IMR-90 (cell line): Measurements from ENCODE around the gene JPT2. TPM values are rescaled to one million over a fixed set of nuclear protein-coding genes. Genes with fewer than 3 reads are reported as not detected.
"Not testable (repeated sequence)": the region's sequence is repeated elsewhere in the genome, so short reads cannot be mapped to it uniquely, and the experiment has no call there.

Experiments used
- ATAC-seq: fragments of 200-7000 bp; cut with Tn5 transposase; 2 replicates; pipeline ENCODE4 v1.9.1; 2020; ENCODE audit warnings: low read depth, mild to moderate bottlenecking, moderate library complexity
- BruUV-seq: library from RNA; stranded (reverse); fragments of 400-500 nt; replicated peaks from 2 replicates; lab custom pipeline; 2021; lab: Mats Ljungman, UMichigan
- CTCF ChIA-PET: fragments of 300-600 bp; formaldehyde crosslinking; extraction: SDS; loops from one replicate; lab custom pipeline; 2021; ENCODE audit warnings: antibody characterized with exemption; lab: Yijun Ruan, JAX
- POLR2A ChIA-PET: fragments of 300-600 bp; sonication (Branson Sonifier 250); formaldehyde crosslinking; loops from one replicate; lab custom pipeline; 2022; ENCODE audit warnings: antibody characterized with exemption; ENCODE audit not compliant: unreplicated experiment; lab: Charles Lee
- DNase-seq: peaks from one replicate; pipeline ENCODE4 v3.0.0; 2013
- H2AFZ ChIP-seq: replicated peaks from 2 replicates; pipeline ENCODE3; 2013; ENCODE audit warnings: low read length, mild to moderate bottlenecking; ENCODE audit not compliant: poor library complexity
- H2AK5ac ChIP-seq: 2 replicates; pipeline ENCODE4 v1.6.1; 2013; ENCODE audit warnings: low read depth, low read length, inconsistent platforms
- H2AK9ac ChIP-seq: replicated peaks from 2 replicates; pipeline ENCODE3; 2013; ENCODE audit warnings: mild to moderate bottlenecking, low read depth, low read length, moderate library complexity; ENCODE audit not compliant: poor library complexity
- H2BK120ac ChIP-seq: 2 replicates; pipeline ENCODE4 v1.6.1; 2013; ENCODE audit warnings: low read depth, low read length, inconsistent platforms
- H2BK15ac ChIP-seq: 3 replicates; pipeline ENCODE4 v1.6.1; 2013; ENCODE audit warnings: low read depth, low read length, inconsistent platforms
- H2BK20ac ChIP-seq: 2 replicates; pipeline ENCODE4 v1.6.1; 2013; ENCODE audit warnings: low read depth, mild to moderate bottlenecking, inconsistent platforms, low read length, moderate library complexity
- H2BK5ac ChIP-seq: 2 replicates; pipeline ENCODE4 v1.6.1; 2013; ENCODE audit warnings: mild to moderate bottlenecking, low read depth, low read length, inconsistent platforms; ENCODE audit not compliant: poor library complexity, severe bottlenecking
- H3K14ac ChIP-seq: replicated peaks from 2 replicates; pipeline ENCODE4 v1.6.1; 2013; ENCODE audit warnings: low read depth, low read length, inconsistent platforms
- H3K18ac ChIP-seq: 2 replicates; pipeline ENCODE4 v1.6.1; 2013; ENCODE audit warnings: low read depth, low read length, control low read depth
- H3K23ac ChIP-seq: 2 replicates; pipeline ENCODE4 v1.6.1; 2013; ENCODE audit warnings: low read depth, low read length, inconsistent platforms
- H3K27ac ChIP-seq: 2 replicates; pipeline ENCODE4 v1.5.1; 2013; ENCODE audit warnings: mild to moderate bottlenecking, control low read depth, low read length; ENCODE audit not compliant: insufficient read depth
- H3K27me3 ChIP-seq: 2 replicates; pipeline ENCODE4 v1.6.1; 2013; ENCODE audit warnings: low read length; ENCODE audit not compliant: control insufficient read depth, insufficient read depth
- H3K36me3 ChIP-seq: 2 replicates; pipeline ENCODE4 v1.6.1; 2013; ENCODE audit warnings: low read length, mixed read lengths; ENCODE audit not compliant: control insufficient read depth, insufficient read depth
- H3K4ac ChIP-seq: 2 replicates; pipeline ENCODE4 v1.6.1; 2013; ENCODE audit warnings: low read depth, low read length, inconsistent platforms
- H3K4me1 ChIP-seq: 2 replicates; pipeline ENCODE4 v1.6.1; 2013; ENCODE audit warnings: low read length, mixed read lengths; ENCODE audit not compliant: control insufficient read depth, insufficient read depth
- H3K4me2 ChIP-seq: 2 replicates; pipeline ENCODE4 v1.6.1; 2013; ENCODE audit warnings: low read depth, mild to moderate bottlenecking, control low read depth, low read length, moderate library complexity
- H3K4me3 ChIP-seq: 2 replicates; pipeline ENCODE4 v1.5.1; 2013; ENCODE audit warnings: low read depth, mild to moderate bottlenecking, control low read depth, low read length, moderate library complexity; ENCODE audit not compliant: insufficient read depth
- H3K56ac ChIP-seq: 2 replicates; pipeline ENCODE4 v1.6.1; 2013; ENCODE audit warnings: low read length, inconsistent platforms; ENCODE audit not compliant: insufficient read depth; ENCODE audit errors: extremely low read depth
- H3K79me1 ChIP-seq, 2 experiments: 2 replicates each; pipeline ENCODE4 v1.6.1; 2013; ENCODE audit warnings: low read length in 2 of 2, inconsistent platforms in 1 of 2, low read depth in 1 of 2
- H3K9ac ChIP-seq: 2 replicates; pipeline ENCODE4 v1.6.1; 2013; ENCODE audit warnings: low read depth, low read length, control low read depth
- H3K9me1 ChIP-seq: 2 replicates; pipeline ENCODE4 v1.6.1; 2013; ENCODE audit warnings: low read length, inconsistent platforms; ENCODE audit not compliant: insufficient read depth
- H3K9me3 ChIP-seq: 2 replicates; pipeline ENCODE4 v1.6.1; 2013; ENCODE audit warnings: low read length; ENCODE audit not compliant: control insufficient read depth, insufficient read depth
- H4K20me1 ChIP-seq: 2 replicates; pipeline ENCODE4 v1.6.1; 2013; ENCODE audit warnings: low read length, inconsistent platforms; ENCODE audit not compliant: insufficient read depth
- H4K5ac ChIP-seq: 2 replicates; pipeline ENCODE4 v1.6.1; 2013; ENCODE audit warnings: mild to moderate bottlenecking, low read depth, low read length, control low read depth
- H4K8ac ChIP-seq, 2 experiments: 2 replicates each; pipeline ENCODE4 v1.6.1; 2013; ENCODE audit warnings: low read depth in 2 of 2, low read length in 2 of 2, control low read depth in 1 of 2, inconsistent platforms in 1 of 2
- H4K91ac ChIP-seq: 2 replicates; pipeline ENCODE4 v1.6.1; 2013; ENCODE audit warnings: low read depth, low read length, inconsistent platforms; ENCODE audit not compliant: insufficient read depth
- CEBPB ChIP-seq: IDR thresholded peaks from 2 replicates; pipeline ENCODE4 v1.6.1; 2012; ENCODE audit warnings: low read depth, low read length, improper control_type of control experiment
- MAFK ChIP-seq: IDR thresholded peaks from 2 replicates; pipeline ENCODE4 v1.6.1; 2012; ENCODE audit warnings: low read depth, low read length, improper control_type of control experiment
- MAZ ChIP-seq: IDR thresholded peaks from 2 replicates; pipeline ENCODE4 v1.6.1; 2012; ENCODE audit warnings: low read depth, mild to moderate bottlenecking, low read length, improper control_type of control experiment, moderate library complexity, borderline replicate concordance
- MXI1 ChIP-seq: IDR thresholded peaks from 2 replicates; pipeline ENCODE4 v1.6.1; 2012; ENCODE audit warnings: low read depth, mild to moderate bottlenecking, low read length, moderate library complexity, borderline replicate concordance
- POLR2A ChIP-seq: IDR thresholded peaks from 2 replicates; pipeline ENCODE4 v1.6.1; 2012; ENCODE audit warnings: mild to moderate bottlenecking, low read depth, low read length
- RFX5 ChIP-seq: IDR thresholded peaks from 2 replicates; pipeline ENCODE4 v1.8.0; 2012; ENCODE audit warnings: low read depth, mild to moderate bottlenecking, low read length, moderate library complexity
- SMC3 ChIP-seq: fragments of 150-350 bp; IDR thresholded peaks from 2 replicates; pipeline ENCODE4 v1.6.1; 2016; ENCODE audit warnings: low read depth, mild to moderate bottlenecking, antibody characterized with exemption, low read length, moderate library complexity
- USF2 ChIP-seq: fragments of 150-350 bp; IDR thresholded peaks from 2 replicates; pipeline ENCODE4 v1.6.1; 2017; ENCODE audit warnings: mild to moderate bottlenecking, antibody characterized with exemption, low read length, low read depth
- WGBS, 2 experiments: methylation state at CpG; one replicate each; pipeline versions ENCODE4 v1.1.5 to v1.1.7; 2013; ENCODE audit warnings: missing lambda C conversion rate in 2 of 2; ENCODE audit not compliant: insufficient read length in 1 of 2; ENCODE audit errors: extremely low coverage in 2 of 2; 5-methylcytosine and 5-hydroxymethylcytosine counted together
- dilution Hi-C: fragments of 300-500 bp; cut with HindIII; formaldehyde crosslinking; loops from one replicate; pipeline ENCODE4 v1.14.3; 2018; ENCODE audit warnings: low sequenced_read_pairs; ENCODE audit not compliant: unreplicated experiment
- in situ Hi-C: fragments of 300-500 bp; cut with MboI; formaldehyde crosslinking; loops from 3 replicates; pipeline ENCODE4 v1.14.3; 2019; ENCODE audit warnings: low sequenced_read_pairs, inconsistent platforms, mixed read lengths
- intact Hi-C: fragments of 100-400 bp; cut with micrococcal nuclease; formaldehyde crosslinking; loops from 2 replicates; pipeline ENCODE4 v1.10.0; 2022
- polyA plus RNA-seq, 3 experiments: library from polyadenylated mRNA; depleted of rRNA; stranded (reverse); fragments of >200 nt; gene quantifications; 2 replicates each; pipeline ENCODE4 v1.2.3, GENCODE V29; 2012; ENCODE audit warnings: low replicate concordance in 1 of 3
- total RNA-seq: library from RNA; depleted of rRNA; stranded (reverse); fragments of >200 nt; gene quantifications from 2 replicates; pipeline ENCODE4 v1.2.3, GENCODE V29; 2012

The JPT2 gene
- total and polyA plus RNA-seq, 2 of the 4 experiments (the other 2 are of a cell fraction), result 40.0 to 41.5 TPM

GRCh38 chr16:1715220-1715619 lies 37.1 kb downstream of the JPT2 start:
- Histone ChIP-seq H4K20me1 (peaks cover 70% of the 10 kb centered on the region), H3K4ac (no peak overlapping the region), H3K4me2 (no peak overlapping the region), H2BK20ac (no peak overlapping the region), H3K23ac (no peak overlapping the region), H4K8ac (no peak overlapping the region), H3K9me1 (peaks cover 29% of the 10 kb centered on the region), H3K56ac (no peak overlapping the region), H2AK5ac (no peak overlapping the region), H2BK5ac (no peak overlapping the region), H3K27ac (no peak overlapping the region), H2AFZ (no peak overlapping the region), H2BK120ac (no peak overlapping the region), H4K91ac (no peak overlapping the region), H3K36me3 (no peaks in the 10 kb centered on the region), H3K27me3 (no peaks in the 10 kb centered on the region), H3K4me1 (peaks cover 7% of the 10 kb centered on the region), H3K9ac (no peak overlapping the region), H3K4me3 (no peak overlapping the region), H2BK15ac (no peak overlapping the region), H3K14ac (no peak overlapping the region), H4K5ac (no peak overlapping the region), H3K18ac (no peak overlapping the region), H3K79me1 (peaks cover 27 to 82% of the 10 kb centered on the region in 2 experiments), H3K9me3 (no peaks in the 10 kb centered on the region), H2AK9ac (no peak overlapping the region)
- no peak for DNase-seq
- WGBS, 2 experiments, result 92% methylated on average over 9 of the region's 12 CpGs; no CpG with 5 or more reads in 1 of the 2 experiments
- in situ Hi-C loops (no loop called here), dilution Hi-C loops (no loop called here), intact Hi-C loops (no loop called here)
- BruUV-seq, result no TSS peak
- TF ChIP-seq SMC3 (no peak), MXI1 (no peak), USF2 (no peak), POLR2A (no peak), RFX5 (no peak), CEBPB (no peak; the same call in 1 of the 2 replicates), MAFK (no peak), MAZ (no peak)
- POLR2A ChIA-PET, result no interaction called here
- CTCF ChIA-PET, result no interaction called here
- no peak for ATAC-seq

- CTCF ChIA-PET, H3K4ac ChIP-seq, DNase-seq, H3K4me2 ChIP-seq, in situ Hi-C loops, H3K9ac ChIP-seq, H3K27me3 ChIP-seq, H4K91ac ChIP-seq, H4K5ac ChIP-seq, H4K8ac ChIP-seq, H3K56ac ChIP-seq, intact Hi-C loops, H3K18ac ChIP-seq, dilution Hi-C loops, ATAC-seq, H2BK20ac ChIP-seq, H3K23ac ChIP-seq, POLR2A ChIA-PET, H2BK120ac ChIP-seq, H3K27ac ChIP-seq, H3K4me3 ChIP-seq, H3K36me3 ChIP-seq, H3K14ac ChIP-seq, BruUV-seq, H2BK15ac ChIP-seq, H2BK5ac ChIP-seq, H3K9me3 ChIP-seq, H3K4me1 ChIP-seq, H2AK5ac ChIP-seq, H2AK9ac ChIP-seq, H2AFZ ChIP-seq: not testable (repeated sequence)
- whole genome bisulfite sequencing, 2 experiments, result 92% methylated on average over 4 of the region's 10 CpGs; no CpG with 5 or more reads in 1 of the 2 experiments
- peaks cover 55% of the 10 kb centered on the region for H4K20me1 ChIP-seq
- peaks cover 23% of the 10 kb centered on the region for H3K9me1 ChIP-seq
- peaks cover 30 to 76% of the 10 kb centered on the region in 2 experiments for H3K79me1 ChIP-seq
Observed at GRCh38 chr16:1718236-1718635, 40.2 kb downstream of the JPT2 start.
